Thyroid gland (tissue), 4 donors: ENCODE results near the gene BEST2.

Source experiments
- POLR2A ChIP-seq, 2 donors: fragments of 450-650 bp; IDR thresholded peaks; one replicate each; pipeline ENCODE4 v1.6.1; 2017; ENCODE audit warnings: antibody characterized with exemption in 2 of 2, mild to moderate bottlenecking in 2 of 2, moderate library complexity in 1 of 2
- TF ChIP-seq, protein P1 (sequence below), 6 experiments: fragments of 200-600 bp in 3 of 6; fragments of 450-650 bp in 3 of 6; sonication (generic) in 3 of 6; IDR thresholded peaks; one replicate each; pipeline ENCODE4 v1.5.1; 2016 to 2019; ENCODE audit warnings: antibody characterized with exemption in 6 of 6, mild to moderate bottlenecking in 2 of 6, inconsistent platforms in 1 of 6, moderate library complexity in 1 of 6

- TF ChIP-seq POLR2A (IDR thresholded peaks at IDR 0.05) = no peak
- TF ChIP-seq, protein P1, sequence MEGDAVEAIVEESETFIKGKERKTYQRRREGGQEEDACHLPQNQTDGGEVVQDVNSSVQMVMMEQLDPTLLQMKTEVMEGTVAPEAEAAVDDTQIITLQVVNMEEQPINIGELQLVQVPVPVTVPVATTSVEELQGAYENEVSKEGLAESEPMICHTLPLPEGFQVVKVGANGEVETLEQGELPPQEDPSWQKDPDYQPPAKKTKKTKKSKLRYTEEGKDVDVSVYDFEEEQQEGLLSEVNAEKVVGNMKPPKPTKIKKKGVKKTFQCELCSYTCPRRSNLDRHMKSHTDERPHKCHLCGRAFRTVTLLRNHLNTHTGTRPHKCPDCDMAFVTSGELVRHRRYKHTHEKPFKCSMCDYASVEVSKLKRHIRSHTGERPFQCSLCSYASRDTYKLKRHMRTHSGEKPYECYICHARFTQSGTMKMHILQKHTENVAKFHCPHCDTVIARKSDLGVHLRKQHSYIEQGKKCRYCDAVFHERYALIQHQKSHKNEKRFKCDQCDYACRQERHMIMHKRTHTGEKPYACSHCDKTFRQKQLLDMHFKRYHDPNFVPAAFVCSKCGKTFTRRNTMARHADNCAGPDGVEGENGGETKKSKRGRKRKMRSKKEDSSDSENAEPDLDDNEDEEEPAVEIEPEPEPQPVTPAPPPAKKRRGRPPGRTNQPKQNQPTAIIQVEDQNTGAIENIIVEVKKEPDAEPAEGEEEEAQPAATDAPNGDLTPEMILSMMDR (IDR thresholded peaks at IDR 0.05) = no peak
These were observed 8.1 kb downstream of the BEST2 start for GRCh38 chr19:12759686-12760085.
